Astrocyte (in vitro differentiated cells and primary cell): ENCODE measurements around the gene CHST11. TPM values are rescaled to one million over a fixed set of nuclear protein-coding genes. Genes with fewer than 3 reads are reported as not detected.

ENCODE experiments used
- DNase-seq: peaks from one replicate; pipeline ENCODE4 v3.0.0-alpha.2; 2010; ENCODE audit warnings: low read depth
- FAIRE-seq: peaks from 2 replicates; lab custom pipeline; 2011; peaks lifted over from hg19 to GRCh38; lab: Jason Lieb, UNC
- H2AFZ ChIP-seq: 2 replicates; pipeline ENCODE4 v1.6.0; 2012; ENCODE audit warnings: low read depth, low read length, inconsistent platforms
- H3K27ac ChIP-seq: 2 replicates; pipeline ENCODE4 v1.5.1; 2011; ENCODE audit warnings: low read depth, low read length, inconsistent platforms
- H3K27me3 ChIP-seq: 2 replicates; pipeline ENCODE4 v1.6.0; 2011; ENCODE audit warnings: low read length, inconsistent platforms; ENCODE audit not compliant: insufficient read depth
- H3K36me3 ChIP-seq: 2 replicates; pipeline ENCODE4 v1.5.1; 2011; ENCODE audit warnings: low read length, inconsistent platforms; ENCODE audit not compliant: insufficient read depth
- H3K4me1 ChIP-seq: 2 replicates; pipeline ENCODE4 v1.5.1; 2011; ENCODE audit warnings: low read length, inconsistent platforms; ENCODE audit not compliant: insufficient read depth
- H3K4me2 ChIP-seq: 2 replicates; pipeline ENCODE4 v1.6.0; 2012; ENCODE audit warnings: low read length, inconsistent platforms
- H3K4me3 ChIP-seq: 2 replicates; pipeline ENCODE4 v1.5.1; 2011; ENCODE audit warnings: low read depth, mild to moderate bottlenecking, low read length, inconsistent platforms; ENCODE audit not compliant: insufficient read depth
- H3K79me2 ChIP-seq: 2 replicates; pipeline ENCODE4 v1.6.0; 2012; ENCODE audit warnings: mild to moderate bottlenecking, low read length, inconsistent platforms; ENCODE audit not compliant: insufficient read depth
- H3K9ac ChIP-seq: 2 replicates; pipeline ENCODE4 v1.6.0; 2012; ENCODE audit warnings: mild to moderate bottlenecking, low read length, inconsistent platforms
- H3K9me3 ChIP-seq: 2 replicates; pipeline ENCODE4 v1.5.1; 2012; ENCODE audit warnings: low read depth, mild to moderate bottlenecking, low read length, inconsistent platforms; ENCODE audit not compliant: insufficient read depth
- H4K20me1 ChIP-seq: 2 replicates; pipeline ENCODE4 v1.6.0; 2012; ENCODE audit warnings: low read length, inconsistent platforms; ENCODE audit not compliant: insufficient read depth
- H3K27ac Mint-ChIP-seq: one replicate; pipeline ENCODE4 v1.8.0; 2021; ENCODE audit warnings: mild to moderate bottlenecking, mixed read lengths; ENCODE audit not compliant: unreplicated experiment
- H3K27me3 Mint-ChIP-seq: one replicate; pipeline ENCODE4 v1.8.0; 2021; ENCODE audit warnings: low read depth, mixed read lengths; ENCODE audit not compliant: unreplicated experiment
- H3K36me3 Mint-ChIP-seq: one replicate; pipeline ENCODE4 v1.8.0; 2021; ENCODE audit warnings: low read depth, mixed read lengths; ENCODE audit not compliant: unreplicated experiment
- H3K4me1 Mint-ChIP-seq: one replicate; pipeline ENCODE4 v1.8.0; 2021; ENCODE audit warnings: low read depth, mixed read lengths; ENCODE audit not compliant: unreplicated experiment
- H3K4me3 Mint-ChIP-seq: one replicate; pipeline ENCODE4 v1.8.0; 2021; ENCODE audit warnings: mild to moderate bottlenecking, moderate library complexity, mixed read lengths; ENCODE audit not compliant: unreplicated experiment
- H3K9me3 Mint-ChIP-seq: one replicate; pipeline ENCODE4 v1.8.0; 2021; ENCODE audit warnings: mild to moderate bottlenecking, mixed read lengths; ENCODE audit not compliant: unreplicated experiment
- CTCF ChIP-seq: IDR thresholded peaks from 2 replicates; pipeline ENCODE4 v1.5.1; 2011; ENCODE audit warnings: low read depth, mild to moderate bottlenecking, inconsistent platforms, low read length, moderate library complexity; ENCODE audit not compliant: insufficient read depth
- EZH2 ChIP-seq: IDR thresholded peaks from 2 replicates; pipeline ENCODE4 v1.6.1; 2012; ENCODE audit warnings: mild to moderate bottlenecking, low read length, inconsistent platforms; ENCODE audit not compliant: insufficient read depth
- total RNA-seq: library from RNA; stranded (reverse); gene quantifications from 2 replicates; pipeline ENCODE4 v1.2.1, GENCODE V29; 2021

CHST11 gene
- total RNA-seq, 1 donor from 2014 or later = 30.2 TPM

DNA sequence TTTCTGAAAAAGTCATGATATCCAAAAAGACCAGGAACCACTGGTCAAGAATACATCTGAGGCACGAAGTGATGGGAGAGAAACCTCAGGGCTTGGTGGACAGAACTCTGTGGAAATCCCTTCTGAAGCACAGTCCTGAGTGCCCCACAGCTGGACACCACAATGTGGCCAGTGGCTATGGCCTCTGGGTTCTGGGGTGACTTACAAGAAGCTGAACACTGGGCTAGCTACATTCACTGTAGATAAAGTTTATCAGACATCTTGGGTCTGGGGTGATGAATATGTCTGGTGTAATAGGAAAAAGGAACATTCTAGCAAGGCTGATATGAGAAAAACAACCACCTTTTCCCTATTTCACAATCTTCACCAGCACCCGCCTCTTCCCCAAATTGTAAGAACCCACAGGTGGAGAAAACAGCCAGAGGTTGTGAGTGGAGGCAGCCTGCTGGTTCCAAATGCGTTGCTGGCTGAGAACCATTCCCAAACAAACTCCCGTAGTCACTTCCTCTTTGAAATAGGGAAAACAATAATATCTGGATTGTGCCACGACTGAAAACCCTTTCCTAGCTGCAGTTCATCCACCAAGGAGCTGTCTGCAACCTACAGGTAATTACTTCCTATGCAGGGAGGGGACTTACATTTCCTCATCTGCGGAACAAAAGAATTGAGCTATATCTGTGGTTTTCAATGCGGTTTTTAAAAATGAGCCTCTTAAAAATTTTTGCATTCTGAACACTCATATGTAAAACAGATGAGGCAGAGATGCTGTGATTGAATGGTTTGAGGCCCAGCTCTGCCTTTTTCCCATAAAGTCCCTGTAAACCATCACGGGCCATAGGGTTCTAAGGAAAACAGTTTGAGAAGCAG is 307.7 kb downstream of the CHST11 start:
- H3K9ac ChIP-seq = no peak overlapping the region
- H3K4me2 ChIP-seq = no peak overlapping the region
- FAIRE-seq (no peak), DNase-seq (no peak)
- peaks cover 3% of the 10 kb centered on the region for H3K36me3 Mint-ChIP-seq
- H3K4me3 ChIP-seq = no peak overlapping the region
- H3K27ac ChIP-seq = no peak overlapping the region
- no peaks in the 10 kb centered on the region for H3K27me3 ChIP-seq
- H3K4me3 Mint-ChIP-seq = no peak overlapping the region
- H3K9me3 ChIP-seq = no peaks in the 10 kb centered on the region
- peaks cover 12% of the 10 kb centered on the region for H4K20me1 ChIP-seq
- peaks cover 5% of the 10 kb centered on the region for H3K4me1 ChIP-seq
- no peak for TF ChIP-seq EZH2
- no peak overlapping the region for H2AFZ ChIP-seq
- H3K9me3 Mint-ChIP-seq = no peaks in the 10 kb centered on the region
- H3K27ac Mint-ChIP-seq = no peak overlapping the region
- peaks cover 7% of the 10 kb centered on the region for H3K4me1 Mint-ChIP-seq
- no peaks in the 10 kb centered on the region for H3K79me2 ChIP-seq
- H3K27me3 Mint-ChIP-seq = no peaks in the 10 kb centered on the region
- H3K36me3 ChIP-seq = no peaks in the 10 kb centered on the region

- no peak overlapping the region for H3K4me3 ChIP-seq
- no peaks in the 10 kb centered on the region for H3K79me2 ChIP-seq
- FAIRE-seq (no peak), DNase-seq (no peak)
- H3K4me1 ChIP-seq = peaks cover 5% of the 10 kb centered on the region
- no peaks in the 10 kb centered on the region for H3K36me3 Mint-ChIP-seq
- no peak overlapping the region for H3K27ac Mint-ChIP-seq
- no peaks in the 10 kb centered on the region for H3K36me3 ChIP-seq
- no peak overlapping the region for H2AFZ ChIP-seq
- no peak overlapping the region for H3K4me3 Mint-ChIP-seq
- no peak overlapping the region for H3K27ac ChIP-seq
- no peak overlapping the region for H3K9ac ChIP-seq
- H3K4me1 Mint-ChIP-seq = peaks cover 7% of the 10 kb centered on the region
- H3K9me3 Mint-ChIP-seq = no peaks in the 10 kb centered on the region
- H3K4me2 ChIP-seq = no peak overlapping the region
- no peaks in the 10 kb centered on the region for H3K27me3 Mint-ChIP-seq
- no peaks in the 10 kb centered on the region for H3K9me3 ChIP-seq
- TF ChIP-seq EZH2 (no peak), CTCF (no peak)
- no peaks in the 10 kb centered on the region for H3K27me3 ChIP-seq
- H4K20me1 ChIP-seq = no peaks in the 10 kb centered on the region
These were observed 310.5 kb downstream of the CHST11 start for GRCh38 chr12:104767261-104767660.

GRCh38 chr12:104768033-104768432 is 311.3 kb downstream of the CHST11 start:
- Mint-ChIP-seq H3K4me3 (no peak overlapping the region), H3K27me3 (no peaks in the 10 kb centered on the region), H3K4me1 (peaks cover 5% of the 10 kb centered on the region), H3K27ac (no peak overlapping the region), H3K36me3 (no peaks in the 10 kb centered on the region), H3K9me3 (no peaks in the 10 kb centered on the region)
- no peaks in the 10 kb centered on the region for H3K36me3 ChIP-seq
- no peak for TF ChIP-seq EZH2
- no peak for TF ChIP-seq CTCF
- H3K4me2 ChIP-seq = no peak overlapping the region
- H3K9me3 ChIP-seq = no peaks in the 10 kb centered on the region
- no peak overlapping the region for H2AFZ ChIP-seq
- H3K4me1 ChIP-seq = peaks cover 4% of the 10 kb centered on the region
- FAIRE-seq (no peak), DNase-seq (no peak)
- H3K79me2 ChIP-seq = no peaks in the 10 kb centered on the region
- no peak overlapping the region for H3K27ac ChIP-seq
- H3K9ac ChIP-seq = no peak overlapping the region
- no peaks in the 10 kb centered on the region for H3K27me3 ChIP-seq
- H3K4me3 ChIP-seq = no peak overlapping the region
- H4K20me1 ChIP-seq = no peaks in the 10 kb centered on the region
